ENCODE measurements around the gene DMKN. TPM values are rescaled to one million over a fixed set of nuclear protein-coding genes. Genes with fewer than 3 reads are reported as not detected.

DMKN gene, protein sequence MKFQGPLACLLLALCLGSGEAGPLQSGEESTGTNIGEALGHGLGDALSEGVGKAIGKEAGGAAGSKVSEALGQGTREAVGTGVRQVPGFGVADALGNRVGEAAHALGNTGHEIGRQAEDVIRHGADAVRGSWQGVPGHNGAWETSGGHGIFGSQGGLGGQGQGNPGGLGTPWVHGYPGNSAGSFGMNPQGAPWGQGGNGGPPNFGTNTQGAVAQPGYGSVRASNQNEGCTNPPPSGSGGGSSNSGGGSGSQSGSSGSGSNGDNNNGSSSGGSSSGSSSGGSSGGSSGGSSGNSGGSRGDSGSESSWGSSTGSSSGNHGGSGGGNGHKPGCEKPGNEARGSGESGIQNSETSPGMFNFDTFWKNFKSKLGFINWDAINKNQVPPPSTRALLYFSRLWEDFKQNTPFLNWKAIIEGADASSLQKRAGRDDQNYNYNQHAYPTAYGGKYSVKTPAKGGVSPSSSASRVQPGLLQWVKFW
- 1 to 10 TPM in 1 of 2 experiments, under 1 TPM in 1; 0.65 to 2.0 TPM for total RNA-seq

DNA sequence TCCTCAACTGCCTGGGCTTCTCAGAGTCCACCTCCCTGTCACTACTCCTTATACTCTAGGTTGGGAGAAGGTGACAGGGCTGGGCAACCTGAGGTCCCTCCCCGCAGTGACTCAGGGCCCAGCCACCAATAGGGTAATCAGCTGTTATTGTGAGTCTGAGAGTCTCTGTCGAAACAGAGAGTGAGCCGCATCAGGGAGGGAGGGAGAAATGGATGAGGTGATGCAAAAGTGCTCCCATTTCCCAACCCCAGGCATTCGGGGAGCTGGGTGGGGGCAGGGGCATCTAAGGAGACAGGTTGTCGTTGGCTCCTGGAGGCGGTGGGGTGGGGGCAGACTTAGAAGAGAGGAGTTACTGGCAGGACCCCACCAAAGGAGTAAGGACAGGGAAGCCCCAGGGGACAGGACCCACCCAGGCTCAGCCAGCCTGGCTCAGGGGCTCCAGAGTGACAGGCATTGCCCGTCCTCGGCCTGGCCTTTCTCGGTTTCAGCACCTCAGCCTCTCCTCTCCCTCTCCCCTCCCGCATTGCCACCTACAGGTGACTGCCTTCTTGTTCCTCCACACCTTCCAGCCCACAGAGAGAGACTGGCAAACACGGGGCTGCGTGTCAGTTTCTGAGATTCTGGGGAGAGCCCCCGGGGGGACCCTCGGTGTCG, at the start of gene DMKN:
TSS of gene DMKN (minus strand) at position 22 of the 654 bp plus-strand sequence. CDS start 174 bp downstream, outside the sequence.
- ChIA-PET CTCF (interaction anchor here (0.6 to 1.6 kb wide), 2 partner anchors 16 to 36 kb away, joined by 3 read pairs; no protein-coding TSS in a partner anchor), POLR2A (interaction anchor here (0.6 kb wide), 1 partner anchor 31 kb away, joined by 3 read pairs; no protein-coding TSS in a partner anchor)

DNA sequence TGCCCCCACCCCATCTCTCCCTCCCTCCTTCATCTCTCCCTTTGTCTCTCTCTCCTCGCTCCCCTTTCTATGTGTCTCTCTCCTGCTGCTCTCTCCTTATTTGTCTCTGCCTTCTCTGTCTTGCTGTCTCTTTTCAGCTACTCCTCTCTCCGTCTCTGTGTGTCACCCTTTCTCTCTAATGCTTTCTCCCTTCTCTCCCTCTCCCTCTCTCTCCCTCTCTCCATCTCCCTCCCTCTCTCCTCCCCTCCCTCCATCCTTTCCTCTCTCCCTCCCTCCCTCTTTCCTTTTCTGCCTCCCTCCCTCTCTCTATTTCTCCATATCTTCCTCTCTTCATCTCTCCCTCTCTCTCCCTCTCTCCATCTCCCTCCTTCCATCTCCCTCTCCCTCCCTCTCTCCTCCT, 49.3 kb upstream of the DMKN start:
- CTCF ChIA-PET = no interaction called here

DNA sequence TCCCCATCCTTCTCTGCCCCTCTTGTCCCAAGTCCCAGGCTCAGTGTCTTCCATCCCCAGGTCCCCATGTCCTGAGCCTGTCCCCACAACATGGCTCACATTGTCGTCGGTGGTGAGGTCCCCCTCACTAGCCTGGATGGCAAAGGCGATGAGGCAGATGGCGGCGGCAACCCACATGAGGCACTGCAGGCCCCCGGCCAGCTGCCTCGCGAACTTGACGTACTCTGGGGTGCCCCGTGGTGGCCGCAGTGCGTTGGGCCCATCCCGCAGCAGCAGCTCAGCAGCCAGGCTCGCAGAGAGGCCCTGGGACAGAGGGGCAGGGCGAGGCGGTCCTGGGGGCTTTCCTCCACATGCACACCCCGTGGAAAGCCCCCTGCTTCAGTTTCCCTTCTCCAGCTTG, 48.9 kb upstream of the DMKN start:
- POLR2A ChIA-PET = no interaction called here
- CTCF ChIA-PET = no interaction called here

More for the DNA sequence above, 49.3 kb upstream of the DMKN start:
- POLR2A ChIA-PET = no interaction called here

DNA sequence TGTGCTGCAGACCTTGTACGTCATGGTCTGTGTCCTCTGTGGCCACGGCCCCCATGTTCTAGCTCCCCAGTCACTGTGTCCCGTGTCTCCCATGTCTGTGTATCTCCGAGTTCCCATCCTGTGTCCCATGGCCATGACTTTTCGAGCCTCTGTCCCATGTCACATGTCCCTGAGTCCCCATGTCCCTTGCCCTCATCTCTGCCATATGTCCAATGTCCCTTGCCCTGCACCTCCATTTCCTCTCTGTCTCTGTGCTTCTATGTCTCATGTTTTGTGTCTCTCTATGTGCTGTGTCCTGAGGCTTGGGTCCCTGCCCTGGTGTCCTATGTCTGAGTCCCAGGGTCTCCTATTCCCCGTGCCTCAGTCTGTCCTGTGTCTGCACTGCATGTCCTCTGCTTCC, 48.0 kb upstream of the DMKN start:
- ChIA-PET POLR2A (no interaction called here), CTCF (no interaction called here)

DNA sequence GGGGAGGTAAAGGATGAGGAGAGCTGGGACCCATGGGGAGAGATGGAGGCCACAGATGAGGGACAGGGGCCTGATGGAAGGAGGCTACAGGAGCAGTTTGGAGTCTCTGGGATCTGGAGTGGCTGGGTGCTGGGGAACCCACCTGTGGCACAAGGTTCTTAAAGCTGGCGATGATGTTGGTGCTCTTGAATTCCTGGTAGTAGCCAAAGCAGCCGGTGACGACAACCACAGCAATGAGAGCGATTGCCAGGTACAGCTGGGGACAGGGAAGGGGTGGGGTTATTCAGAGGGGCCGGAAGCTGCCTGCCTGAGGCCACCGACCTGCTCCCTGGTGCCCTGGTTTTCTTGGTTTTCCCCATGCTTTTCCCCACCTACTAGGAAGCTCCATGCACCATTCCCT, 47.2 kb upstream of the DMKN start:
- ChIA-PET POLR2A (no interaction called here), CTCF (interaction anchor here (0.9 kb wide), 1 partner anchor 11 kb away, joined by 3 read pairs; no protein-coding TSS in a partner anchor)

DNA sequence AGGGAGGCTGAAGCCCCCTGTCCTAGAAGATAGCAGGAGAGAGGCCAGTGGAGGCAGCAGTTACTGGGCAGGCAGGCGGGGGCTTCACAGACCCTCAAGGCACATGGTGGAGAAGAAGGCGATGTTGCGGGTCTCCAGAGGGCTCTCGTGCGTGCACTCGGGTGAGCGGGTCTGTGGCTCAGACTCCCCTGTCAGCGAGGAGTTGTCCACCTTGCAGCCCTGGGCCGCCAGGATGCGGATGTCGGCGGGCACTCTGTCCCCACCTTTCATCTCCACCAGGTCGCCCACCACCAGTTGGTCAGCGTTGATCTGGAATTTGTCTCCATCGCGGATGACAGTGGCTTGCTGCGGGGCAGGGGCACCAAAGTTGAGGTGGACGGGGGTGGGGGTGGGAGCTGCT, 46.8 kb upstream of the DMKN start:
- CTCF ChIA-PET = interaction anchor here (0.9 kb wide), 1 partner anchor 10 kb away, joined by 3 read pairs; no protein-coding TSS in a partner anchor
- POLR2A ChIA-PET = no interaction called here

DNA sequence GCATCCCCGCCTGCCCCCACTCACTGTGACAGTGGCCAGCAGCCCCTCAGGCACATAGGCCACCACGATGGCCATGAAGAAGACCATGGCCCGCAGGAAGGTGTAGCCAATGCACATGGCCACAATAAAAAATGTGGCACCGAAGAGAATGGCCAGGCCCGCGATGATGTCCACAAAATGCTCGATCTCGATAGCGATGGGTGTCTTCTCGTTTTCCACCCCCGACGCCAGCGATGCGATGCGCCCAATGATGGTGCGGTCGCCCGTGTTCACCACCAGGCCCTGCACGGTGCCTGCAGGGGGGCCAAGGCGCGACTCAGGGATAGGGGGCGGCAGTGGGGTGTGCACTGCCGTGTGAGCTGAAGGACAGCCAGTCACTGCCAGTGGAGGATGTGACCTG, 46.3 kb upstream of the DMKN start:
- ChIA-PET CTCF (interaction anchor here (1.2 kb wide), 1 partner anchor 11 kb away, joined by 3 read pairs; no protein-coding TSS in a partner anchor), POLR2A (no interaction called here)

DNA sequence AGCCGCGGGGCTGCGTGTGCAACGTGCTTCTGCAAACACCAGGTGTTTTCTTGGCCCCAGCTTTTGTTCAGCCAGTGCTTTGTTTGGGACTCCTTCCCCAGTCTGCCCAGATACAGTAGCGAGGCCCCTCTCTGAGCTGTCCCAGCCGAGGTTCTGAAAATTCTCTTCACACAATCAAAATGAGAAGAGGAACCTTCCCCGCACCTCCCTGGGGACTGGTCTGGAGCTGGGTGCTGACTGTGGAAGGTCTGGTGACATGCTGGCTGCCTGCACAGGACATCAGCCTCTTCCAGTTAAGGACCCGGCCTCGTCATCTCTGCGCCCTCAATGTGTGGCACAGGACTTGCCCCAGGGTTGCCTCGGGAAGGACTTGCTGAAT, 45.8 kb upstream of the DMKN start:
- CTCF ChIA-PET = interaction anchor here (1.2 kb wide), 1 partner anchor 11 kb away, joined by 3 read pairs; no protein-coding TSS in a partner anchor
- POLR2A ChIA-PET = no interaction called here

DNA sequence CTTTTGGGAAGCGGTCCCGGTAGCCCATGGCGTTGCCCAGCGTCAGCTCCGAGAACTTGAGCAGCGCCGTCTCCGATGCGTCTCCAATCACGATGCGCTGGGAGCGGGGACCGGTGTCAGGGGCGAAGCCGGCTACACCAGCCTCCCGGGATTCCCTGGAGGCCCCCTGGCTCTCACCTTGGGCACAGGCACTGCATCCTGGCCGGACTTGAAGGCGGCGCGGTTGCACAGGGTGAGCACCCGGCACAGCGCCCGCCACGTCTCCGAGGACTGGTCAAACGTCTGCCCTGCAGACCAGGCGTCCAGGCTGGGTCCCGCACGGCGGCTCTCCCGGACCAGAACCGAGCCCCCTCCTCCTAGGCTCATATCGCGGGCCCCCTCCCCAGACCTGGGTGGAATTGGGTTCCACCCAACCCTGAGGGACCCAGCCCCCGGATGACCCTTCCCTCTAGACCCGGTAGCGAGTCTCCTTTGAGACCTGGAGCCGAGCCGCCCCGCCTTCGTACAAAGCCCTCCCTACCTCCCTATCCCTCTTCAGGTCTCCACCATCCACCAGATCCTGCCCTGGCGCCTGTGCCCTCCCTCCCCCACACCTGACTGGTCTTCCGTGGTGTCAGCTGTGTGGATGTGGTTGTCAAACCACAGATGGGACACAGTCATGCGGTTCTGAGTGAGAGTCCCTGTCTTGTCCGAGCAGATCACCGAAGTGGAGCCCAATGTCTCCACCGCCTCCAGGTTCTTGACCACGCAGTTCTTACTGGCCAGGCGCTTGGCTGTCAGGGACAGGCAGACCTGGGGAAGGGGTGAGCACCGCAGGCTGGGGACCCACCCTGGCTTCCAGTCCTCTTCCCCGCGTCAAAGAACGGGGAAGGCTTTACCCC, 45.2 kb upstream of the DMKN start:
- ChIA-PET POLR2A (no interaction called here), CTCF (interaction anchor here (1.2 to 2.5 kb wide), 2 partner anchors 10 kb away, joined by 3 to 13 read pairs; no protein-coding TSS in a partner anchor)

DNA sequence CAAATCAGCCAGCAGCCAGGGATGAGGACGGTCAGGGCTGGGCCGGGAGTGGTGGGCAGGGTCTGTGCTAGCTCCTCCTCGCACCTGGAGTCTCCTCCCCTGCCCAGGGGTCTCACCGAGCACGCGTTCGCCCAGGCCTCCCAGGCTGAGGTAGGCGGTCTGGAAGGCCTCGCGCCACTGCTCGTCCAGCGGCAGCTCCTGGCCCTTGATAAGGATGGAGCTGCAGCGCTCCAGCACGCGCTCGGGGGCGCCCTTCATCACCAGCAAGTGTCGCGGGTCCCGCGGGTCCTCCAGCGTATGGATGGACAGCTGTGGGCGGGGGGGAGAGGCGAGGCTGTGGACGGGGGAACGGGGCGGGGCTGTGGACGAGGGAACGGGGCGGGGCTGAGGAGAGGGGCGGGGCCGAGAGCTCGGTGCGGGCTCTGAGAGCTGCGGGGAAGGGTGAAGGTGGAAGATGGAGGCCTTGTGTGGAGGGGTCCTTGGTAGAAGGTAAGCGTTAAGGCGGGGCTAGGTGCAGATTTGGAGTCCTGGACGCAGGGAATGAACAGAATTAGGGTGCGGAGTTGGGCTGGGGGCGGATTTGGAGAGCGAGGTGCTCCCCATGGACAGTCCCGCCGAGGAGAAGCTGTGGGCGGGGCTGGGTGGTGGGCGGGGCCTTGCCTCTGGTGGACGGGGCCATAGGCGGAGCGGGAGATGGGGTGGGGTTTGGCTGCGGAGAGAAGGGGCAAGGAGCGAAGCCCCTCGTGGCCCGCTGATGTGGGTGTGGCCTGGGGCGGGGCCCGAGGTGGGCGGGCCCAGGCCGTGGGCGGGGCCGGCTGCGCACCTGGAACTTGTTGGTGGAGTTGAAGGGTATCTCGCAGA, 44.3 kb upstream of the DMKN start:
- CTCF ChIA-PET = interaction anchor here (2.5 kb wide), 1 partner anchor 9 kb away, joined by 13 read pairs; no protein-coding TSS in a partner anchor
- POLR2A ChIA-PET = no interaction called here

DNA sequence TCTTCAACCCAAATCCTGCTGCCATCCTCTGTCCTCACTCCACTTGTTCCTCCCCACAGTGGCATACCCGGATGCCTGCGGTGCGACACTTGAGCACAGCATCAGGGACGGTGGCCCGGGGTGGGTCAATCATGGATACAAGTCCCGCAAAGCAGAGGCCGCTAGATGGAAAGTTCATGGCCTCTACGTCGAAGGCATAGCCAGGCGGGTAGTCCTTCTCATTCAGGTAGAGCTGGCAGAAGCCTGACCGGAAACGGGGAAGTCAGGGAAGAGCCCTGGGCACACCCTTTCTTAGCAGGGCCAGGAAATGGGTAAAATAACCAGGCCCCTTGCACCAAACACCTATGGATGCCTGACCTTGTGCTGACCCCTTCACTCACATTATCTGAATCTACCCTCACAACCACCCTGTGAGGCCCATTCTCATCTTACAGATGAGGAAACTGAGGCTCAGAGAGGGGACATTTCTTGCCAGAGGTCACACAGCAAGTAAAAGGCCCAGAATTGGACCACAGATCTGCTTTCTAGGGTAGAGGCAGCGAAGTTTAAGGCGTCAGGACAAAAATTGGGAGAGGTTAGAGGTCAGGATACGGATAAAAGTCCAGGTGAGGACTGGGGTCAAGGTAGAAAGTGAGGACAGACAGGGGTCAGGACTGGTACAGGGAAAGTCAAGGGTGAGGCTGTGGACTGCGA, 43.5 kb upstream of the DMKN start:
- ChIA-PET POLR2A (no interaction called here), CTCF (interaction anchor here (2.5 kb wide), 1 partner anchor 8 kb away, joined by 13 read pairs; no protein-coding TSS in a partner anchor)

DNA sequence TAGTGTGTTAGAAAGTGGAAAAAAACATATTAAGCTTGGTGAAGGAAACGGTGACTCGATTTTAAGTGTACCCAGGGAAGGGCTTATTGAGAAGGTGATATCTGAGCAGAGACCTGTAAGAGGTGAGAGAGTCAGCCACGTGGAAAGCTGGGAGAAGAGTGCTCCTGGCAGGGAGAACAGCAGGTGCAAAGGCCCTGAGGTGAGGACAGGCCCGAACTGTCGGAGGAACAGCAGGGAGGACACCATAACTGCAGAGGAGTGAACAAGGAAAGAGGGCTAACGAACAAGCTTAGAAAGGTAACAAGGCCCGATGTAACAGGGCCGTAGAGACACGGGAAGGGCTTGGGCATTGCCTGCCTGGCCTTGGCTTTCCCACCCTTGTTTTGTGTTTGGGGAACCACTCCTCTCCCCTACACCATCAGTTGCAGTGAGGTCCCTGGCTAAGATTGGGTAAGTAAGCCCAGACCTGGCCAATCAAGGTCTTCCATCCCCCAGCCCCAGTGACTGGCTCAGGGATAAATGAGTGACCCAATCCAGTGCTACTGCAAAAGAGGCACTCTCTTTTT, 42.7 kb upstream of the DMKN start:
- ChIA-PET CTCF (interaction anchor here (0.7 to 2.5 kb wide), 5 partner anchors 8 to 61 kb away, joined by 3 to 13 read pairs (median 3); no protein-coding TSS in a partner anchor), POLR2A (no interaction called here)

DNA sequence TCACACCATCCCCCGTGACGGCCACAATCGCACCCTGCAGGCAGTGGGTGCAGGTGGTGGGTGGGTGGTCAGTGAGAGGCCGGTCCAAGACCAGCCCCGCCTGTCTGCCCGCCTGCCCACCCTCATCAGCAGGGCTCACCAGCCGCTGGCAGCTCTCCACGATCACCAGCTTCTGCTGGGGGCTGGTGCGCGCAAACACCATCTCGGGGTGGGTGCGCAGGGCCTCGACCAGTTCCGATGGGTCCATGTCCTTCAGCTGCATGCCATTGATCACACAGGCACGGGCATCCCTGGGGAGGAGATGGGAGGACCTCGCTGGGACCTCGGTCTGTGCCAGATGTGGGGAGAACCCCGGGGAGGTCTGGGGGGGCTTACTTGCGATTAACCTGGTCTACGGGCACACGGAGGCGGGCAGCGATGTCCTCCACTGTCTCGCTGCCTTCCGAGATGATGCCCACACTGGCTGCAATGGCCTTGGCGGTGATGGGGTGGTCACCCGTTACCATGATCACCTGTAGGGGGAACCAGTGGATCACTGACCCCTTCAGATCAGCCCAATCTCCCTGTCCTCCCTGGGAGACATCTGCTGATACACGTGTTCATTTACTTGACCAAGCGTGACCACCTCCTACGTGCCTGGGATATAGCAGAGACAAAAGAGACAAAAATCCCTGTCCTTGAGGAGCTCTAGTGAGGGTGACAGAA, 42.0 kb upstream of the DMKN start:
- POLR2A ChIA-PET = no interaction called here
- CTCF ChIA-PET = interaction anchor here (0.7 to 2.5 kb wide), 5 partner anchors 7 to 61 kb away, joined by 3 to 13 read pairs (median 3); no protein-coding TSS in a partner anchor

DNA sequence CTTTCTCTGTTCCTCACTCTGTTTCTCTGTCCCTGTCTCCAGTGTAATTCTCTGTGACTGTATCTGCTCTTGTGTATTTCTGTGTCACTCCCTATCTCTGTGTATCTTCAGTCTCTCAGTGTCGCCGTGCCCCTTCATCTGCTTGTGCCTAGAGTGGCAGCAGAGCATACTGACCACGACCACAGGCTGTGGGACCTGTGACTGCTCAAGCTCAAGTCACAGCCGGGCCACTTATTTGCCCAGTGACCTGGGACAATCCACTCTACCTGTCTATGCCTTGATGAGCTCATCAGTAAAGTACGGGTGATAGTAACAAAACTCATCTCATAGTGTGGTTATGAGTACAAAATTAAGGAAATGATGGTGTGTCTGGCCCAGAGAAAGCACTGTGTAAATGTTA, 40.6 kb upstream of the DMKN start:
- ChIA-PET POLR2A (no interaction called here), CTCF (no interaction called here)

DNA sequence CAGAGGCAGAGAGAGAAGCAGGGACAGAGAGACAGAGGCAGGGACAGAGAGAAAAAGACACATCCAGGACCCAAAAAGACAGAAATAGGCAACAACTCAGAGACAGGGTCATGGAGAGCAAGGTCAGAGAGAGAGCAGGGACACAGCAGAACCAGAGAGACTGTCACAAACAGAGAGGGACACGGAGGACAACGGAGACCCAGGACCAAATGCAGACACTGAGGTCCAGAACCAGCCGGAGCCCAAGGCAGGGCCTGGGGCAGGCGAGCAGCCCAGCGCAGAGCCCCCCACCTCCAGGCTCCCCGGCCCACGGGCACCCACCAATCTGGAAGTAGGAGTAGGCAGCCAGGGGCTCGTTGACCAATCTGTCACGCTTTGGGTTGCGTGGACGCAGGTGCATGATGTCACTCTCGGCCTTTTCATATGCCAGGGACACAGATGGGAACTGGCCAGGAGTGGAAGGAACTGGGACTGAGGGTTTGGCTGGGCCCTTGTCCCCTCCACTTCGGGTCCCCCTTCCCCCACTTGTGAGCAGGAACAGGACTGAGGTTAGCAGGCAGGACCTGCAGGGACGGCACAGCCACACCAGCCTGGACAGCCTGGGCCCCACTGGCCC, 40.0 kb upstream of the DMKN start:
- CTCF ChIA-PET = no interaction called here
- POLR2A ChIA-PET = no interaction called here

DNA sequence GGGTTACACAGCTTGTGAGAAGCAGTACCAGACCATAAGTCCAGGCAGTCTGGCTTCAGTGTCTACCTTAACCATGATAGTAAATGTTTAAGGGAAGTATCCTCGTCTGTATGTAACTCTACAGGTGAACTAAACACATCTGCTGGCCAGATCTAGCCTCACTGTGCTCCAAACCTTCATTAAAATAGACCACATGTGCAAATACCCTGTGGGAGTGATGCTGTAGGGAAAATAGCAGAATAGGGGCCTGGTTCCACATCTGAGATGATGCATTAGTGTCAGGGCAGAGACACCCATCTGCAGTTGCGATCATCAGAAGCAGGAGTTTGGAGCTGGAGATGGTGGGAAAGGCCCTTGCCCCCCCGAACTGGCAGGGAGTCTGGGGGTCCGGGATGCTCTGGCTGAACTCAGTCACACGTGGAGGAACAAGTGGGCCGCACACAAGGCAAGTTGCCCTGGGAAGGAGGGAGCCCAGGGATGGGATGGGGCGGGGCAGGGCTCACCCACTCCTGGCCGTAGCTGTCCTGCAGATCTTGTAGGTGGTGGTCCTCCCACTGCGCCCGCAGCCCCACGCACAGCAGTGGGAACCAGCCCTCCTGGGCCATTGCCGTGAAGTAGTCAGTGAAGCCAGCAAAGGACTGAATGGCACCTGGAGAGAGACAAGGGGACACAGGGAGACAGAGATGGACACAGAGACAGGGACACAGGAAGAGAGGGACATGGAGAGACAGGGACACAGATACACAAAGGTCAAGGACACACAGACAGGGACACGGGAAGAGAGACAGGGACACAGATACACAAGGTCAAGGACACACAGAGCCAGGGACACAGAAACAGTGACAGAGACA, 39.3 kb upstream of the DMKN start:
- CTCF ChIA-PET = interaction anchor here (1.7 kb wide), 1 partner anchor 39 kb away, joined by 4 read pairs; no protein-coding TSS in a partner anchor
- POLR2A ChIA-PET = no interaction called here
